ENCODE measurements around the gene P2RY6.

Gene P2RY6

GRCh38 chr11:73334384-73335203 lies 62.5 kb downstream of the P2RY6 start:
- no peak for DNase-seq (ENCODE audit: low spot score)

DNA sequence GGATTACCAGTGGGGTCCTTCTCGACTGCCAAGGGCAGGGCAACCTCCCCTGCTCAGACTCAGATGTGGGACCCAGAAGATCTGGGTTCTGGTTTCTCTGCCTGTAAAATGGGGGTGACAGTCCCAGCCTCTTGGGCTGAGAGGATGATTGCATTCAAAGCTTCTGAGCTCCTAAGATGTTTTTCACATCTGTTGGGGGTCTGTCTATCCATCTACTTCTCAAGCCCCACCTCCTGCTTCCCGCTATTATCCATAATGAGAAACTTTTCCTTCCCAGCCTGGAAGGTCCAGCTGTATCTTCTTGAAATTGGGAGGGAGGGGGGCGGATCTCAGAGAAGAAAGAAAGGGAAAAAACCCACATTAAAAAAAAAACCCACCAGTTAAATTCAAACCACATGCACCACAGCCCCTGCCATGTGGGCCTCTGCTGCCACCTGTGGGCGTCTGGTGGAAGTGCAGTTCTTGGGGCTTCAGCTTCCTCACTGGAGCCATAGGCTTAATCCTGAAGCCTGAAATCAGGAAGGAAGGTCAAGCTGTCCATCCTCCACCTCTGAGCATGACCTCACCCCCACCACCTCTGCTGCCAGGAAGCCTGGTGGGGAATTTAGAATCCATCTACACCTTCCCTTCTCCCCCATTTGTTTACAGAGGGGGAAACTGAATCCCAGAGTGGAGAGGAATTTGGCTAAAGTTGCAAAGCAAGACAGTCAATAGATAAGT lies 63.2 kb downstream of the P2RY6 start:
- DNase-seq (ENCODE audit: low spot score) = peak; percentile 91

DNA sequence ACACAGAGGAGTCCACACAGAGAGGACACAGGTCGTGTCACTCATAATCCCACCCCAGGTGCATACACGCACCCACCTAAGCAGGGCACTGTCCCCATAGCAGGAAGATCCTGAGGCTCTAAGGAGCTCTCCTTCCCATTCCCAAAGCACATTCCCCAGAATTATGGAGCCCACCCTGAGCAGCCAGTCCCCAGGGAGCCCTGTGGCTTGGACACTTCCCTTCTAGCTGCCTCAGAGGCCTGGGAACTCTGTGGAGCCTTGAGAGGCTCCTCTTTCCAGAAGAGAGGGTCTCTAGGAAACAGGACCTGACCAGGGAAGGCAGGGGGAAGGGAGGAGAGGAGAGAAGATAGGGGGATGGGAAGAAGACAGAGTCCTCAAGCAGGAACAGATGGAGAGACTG lies 65.7 kb downstream of the P2RY6 start:
- DNase-seq (ENCODE audit: low spot score) = no peak

- DNase-seq (ENCODE audit: low spot score) = no peak
Observed at GRCh38 chr11:73338279-73338678, 66.1 kb downstream of the P2RY6 start.

DNA sequence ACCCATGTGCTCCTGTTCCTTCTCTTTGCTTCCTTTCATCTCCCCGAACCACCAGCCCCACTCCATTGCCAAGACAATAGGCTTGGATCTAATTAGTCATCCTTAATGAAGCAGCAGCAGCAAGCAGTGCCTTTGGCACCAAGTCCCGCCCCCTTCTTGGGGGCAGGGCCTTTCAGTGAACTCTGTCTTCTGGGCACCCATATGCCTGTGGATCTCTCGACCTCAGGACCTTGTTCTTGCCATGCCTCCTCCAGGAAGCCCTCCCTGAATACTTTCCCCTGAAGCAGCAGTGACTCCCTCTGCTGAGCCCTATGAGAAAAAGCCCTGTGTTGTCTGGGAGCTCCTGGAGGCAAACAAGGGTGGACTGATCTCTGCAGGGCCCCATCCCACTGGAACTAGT lies 68.0 kb downstream of the P2RY6 start:
- DNase-seq (ENCODE audit: low spot score) = no peak

DNA sequence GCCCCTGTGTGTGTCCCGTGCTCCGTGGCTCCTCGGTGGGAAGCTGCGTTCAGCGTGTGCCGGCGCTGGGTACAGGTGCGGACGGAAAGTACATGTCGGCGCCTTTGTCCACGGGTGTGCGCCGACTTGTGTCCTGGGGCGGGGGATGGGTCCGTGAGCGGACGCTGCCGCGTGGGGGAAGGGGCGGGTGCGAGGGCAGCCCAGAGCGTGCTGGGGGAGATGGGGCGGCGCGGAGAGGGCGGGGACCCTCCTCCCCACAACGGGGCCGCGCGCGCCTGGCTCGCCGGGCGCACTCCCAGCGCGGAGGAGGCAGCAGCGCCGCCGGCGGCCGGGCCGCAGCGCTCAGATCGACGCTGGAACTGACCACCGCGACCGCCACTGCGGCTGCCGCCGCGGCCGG lies 70.5 kb downstream of the P2RY6 start:
- DNase-seq (ENCODE audit: low spot score) = peak; percentile 78

- no peak for DNase-seq (ENCODE audit: low spot score)
Observed at GRCh38 chr11:73343076-73343873, 71.1 kb downstream of the P2RY6 start.

GRCh38 chr11:73344191-73344607 lies 72.1 kb downstream of the P2RY6 start:
- DNase-seq (ENCODE audit: low spot score) = no peak

DNA sequence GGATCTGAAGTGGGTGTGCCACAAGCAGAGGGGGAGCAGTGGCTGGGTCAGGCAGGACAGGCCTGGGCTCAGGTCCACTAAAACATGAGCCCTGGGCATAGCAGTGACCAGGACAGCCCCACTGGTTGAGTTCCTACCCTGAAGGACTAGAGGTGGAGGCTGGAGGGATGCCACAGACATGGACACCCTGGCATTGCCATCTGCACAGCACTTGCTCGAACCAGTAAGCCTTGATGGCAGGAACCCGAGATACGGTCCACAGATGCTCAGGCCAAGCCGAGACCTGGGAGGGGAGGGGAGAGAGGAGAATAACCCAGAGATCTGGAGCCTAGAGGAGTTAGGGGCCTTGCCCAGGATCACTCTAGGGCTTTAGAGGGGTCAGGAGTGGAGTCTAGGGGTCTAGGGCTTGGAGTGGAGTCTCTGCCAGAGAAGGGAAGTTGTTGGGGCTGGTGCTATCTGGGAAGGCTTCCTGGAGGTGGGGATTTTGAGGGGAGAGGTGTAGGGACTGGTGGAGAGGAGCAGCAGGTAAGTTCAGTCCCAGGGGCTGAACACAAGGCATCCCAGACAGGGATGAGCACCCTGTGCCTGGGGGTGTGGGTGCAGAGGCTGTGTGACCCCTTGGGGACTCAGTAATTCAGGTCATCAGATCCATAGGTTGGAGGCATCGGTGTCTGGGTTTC lies 73.5 kb downstream of the P2RY6 start:
- no peak for DNase-seq (ENCODE audit: low spot score)

- no peak for DNase-seq (ENCODE audit: low spot score)
Observed at GRCh38 chr11:73346186-73346935, 74.2 kb downstream of the P2RY6 start.

GRCh38 chr11:73347067-73347466 lies 74.9 kb downstream of the P2RY6 start:
- no peak for DNase-seq (ENCODE audit: low spot score)

Data from ecto neural progenitor cell (in vitro differentiated cells).